ENCODE results near the gene MACROD1. TPM values are rescaled to one million over a fixed set of nuclear protein-coding genes. Genes with fewer than 3 reads are reported as not detected.
"Not testable (repeated sequence)": the region's sequence is repeated elsewhere in the genome, so short reads cannot be mapped to it uniquely, and the experiment has no call there.

Gene MACROD1
- total and polyA plus RNA-seq, 12 donors, result 77.6 to 497 (median 115) TPM

DNA sequence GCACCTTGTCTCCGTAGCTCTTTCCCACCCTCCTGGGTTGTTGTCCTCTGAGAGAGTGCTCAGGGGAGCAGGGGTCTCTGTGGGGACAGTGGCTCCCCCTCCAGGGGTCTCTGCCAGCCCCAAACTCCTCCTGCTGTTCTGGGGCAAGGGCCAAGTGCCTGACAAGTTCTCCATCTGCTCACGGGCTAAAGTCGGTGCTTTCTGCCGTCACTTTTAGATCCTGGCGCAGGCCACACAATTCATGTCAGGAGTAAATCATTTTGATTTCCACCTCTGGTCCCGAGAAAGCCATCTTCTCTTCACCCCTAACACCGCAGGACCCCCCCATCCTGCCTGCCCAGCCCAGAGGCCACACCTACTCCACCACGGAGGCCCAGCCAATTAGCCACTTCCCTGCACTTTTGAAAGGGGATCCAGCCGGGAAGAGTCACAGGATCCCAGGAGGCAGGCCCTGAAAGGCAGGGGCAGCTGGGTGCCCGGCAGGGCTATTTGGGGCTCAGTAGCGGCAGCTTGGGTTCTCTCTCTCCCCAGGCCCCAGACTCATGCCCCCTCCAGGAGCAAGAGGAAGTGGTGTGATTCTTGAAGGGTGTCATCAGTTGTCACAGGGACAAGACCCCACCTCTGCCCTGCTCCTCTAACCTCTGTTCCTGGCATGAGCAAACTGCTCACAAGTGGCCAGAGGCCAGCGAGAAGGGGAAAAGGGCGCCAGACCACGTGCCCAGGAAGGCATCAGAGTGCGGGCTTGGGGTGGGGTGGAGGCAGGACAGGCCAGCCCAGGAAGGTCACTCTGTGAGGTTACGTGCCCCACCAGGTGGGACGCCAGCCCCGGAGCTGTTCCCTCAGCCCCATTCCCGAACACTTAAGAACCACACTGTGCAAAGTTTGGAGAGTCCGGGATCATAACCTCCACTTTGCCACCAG, 1.3 kb downstream of the MACROD1 start:
- H3K27ac ChIP-seq, result peak overlapping the region; percentile 66 to 91 (median 85)
- intact Hi-C loops (cut with DNase I), result loop anchor here in 1 of 10 donors (1.0 kb wide), 1 partner anchor 16 kb away; no protein-coding TSS in a partner anchor

GRCh38 chr11:64163951-64164350, 2.0 kb downstream of the MACROD1 start:
- Histone ChIP-seq H3K27me3 (no peaks in the 10 kb centered on the region), H3K4me3 (peak overlapping the region in 5 of 10 donors; percentile 3 to 82 (median 76)), H3K9me3 (no peaks in the 10 kb centered on the region), H3K4me1 (peaks cover 3 to 24% (median 22%) of the 10 kb centered on the region in 9 donors), H3K27ac (peak overlapping the region in 7 of 10 donors; percentile 83 to 91 (median 87)), H3K36me3 (no peaks in the 10 kb centered on the region)
- ATAC-seq (no peak), DNase-seq (no peak)
- intact Hi-C loops (cut with DNase I), result loop anchor here in 1 of 10 donors (1.0 kb wide), 1 partner anchor 16 kb away; no protein-coding TSS in a partner anchor
- no peak for TF ChIP-seq CTCF (IDR thresholded peaks at IDR 0.05)
- 90 to 93% methylated on average over 5 of the region's 5 CpGs for WGBS, 2 donors

More for the DNA sequence above, 1.3 kb downstream of the MACROD1 start:
- H3K36me3 ChIP-seq, result no peaks in the 10 kb centered on the region
- peak overlapping the region in 9 of 10 donors; percentile 69 to 97 (median 82) for H3K4me3 ChIP-seq
- peaks cover 3 to 24% (median 22%) of the 10 kb centered on the region in 9 donors for H3K4me1 ChIP-seq
- DNase-seq (peak in 1 of 2 donors; percentile 65), ATAC-seq (peak; percentile 17 to 71 (median 62))
- TF ChIP-seq CTCF (IDR thresholded peaks at IDR 0.05), result no peak
- 32 to 40% methylated on average over 20 of the region's 20 CpGs for WGBS, 2 donors
- H3K27me3 ChIP-seq, result no peaks in the 10 kb centered on the region
- H3K9me3 ChIP-seq, result no peaks in the 10 kb centered on the region

DNA sequence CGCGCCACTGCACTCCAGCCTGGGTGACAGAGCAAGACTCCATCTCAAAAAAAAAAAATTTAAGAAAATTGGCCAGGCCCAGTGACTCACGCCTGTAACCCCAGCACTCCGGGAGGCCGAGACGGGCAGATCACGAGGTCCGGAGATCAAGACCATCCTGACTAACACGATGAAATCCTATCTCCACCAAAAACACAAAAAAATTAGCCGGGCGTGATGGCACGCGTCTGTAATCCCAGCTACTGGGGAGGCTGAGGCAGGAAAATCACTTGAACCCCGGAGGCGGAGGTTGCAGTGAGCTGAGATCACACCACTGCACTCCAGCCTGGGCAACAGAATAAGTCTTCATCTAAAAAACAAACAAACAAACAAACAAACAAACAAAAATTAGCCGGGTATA, 3.1 kb downstream of the MACROD1 start:
- ATAC-seq; H3K27ac ChIP-seq; H3K27me3 ChIP-seq; intact Hi-C loops (cut with DNase I); H3K9me3 ChIP-seq; DNase-seq; H3K4me3 ChIP-seq; H3K36me3 ChIP-seq: not testable (repeated sequence)
- H3K4me1 ChIP-seq, result peaks cover 3 to 31% (median 24%) of the 10 kb centered on the region in 9 donors
- 91 to 97% methylated on average over 16 of the region's 16 CpGs for WGBS, 2 donors

DNA sequence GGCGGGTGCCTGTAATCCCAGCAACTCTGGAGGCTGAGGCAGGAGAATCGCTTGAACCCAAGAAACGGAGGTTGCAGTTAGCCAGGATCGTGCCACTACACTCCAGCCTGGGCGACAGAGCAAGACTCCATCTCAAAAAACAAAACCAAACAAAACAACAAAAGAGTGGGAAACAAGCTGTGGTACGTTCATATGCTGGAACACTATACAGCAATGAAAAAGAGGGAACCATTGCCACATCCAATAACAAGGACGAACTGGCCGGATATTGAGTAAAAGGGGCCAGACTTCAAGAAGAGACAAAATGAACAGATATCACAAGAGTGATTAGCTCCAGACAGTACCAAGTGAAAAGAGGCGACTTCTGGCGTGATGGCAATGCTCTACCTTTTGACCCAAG, 4.9 kb downstream of the MACROD1 start:
- Histone ChIP-seq H3K36me3 (no peaks in the 10 kb centered on the region), H3K27ac (no peak overlapping the region), H3K9me3 (no peaks in the 10 kb centered on the region), H3K4me3 (no peak overlapping the region), H3K27me3 (no peaks in the 10 kb centered on the region), H3K4me1 (peaks cover 3 to 38% (median 32%) of the 10 kb centered on the region in 9 donors)
- WGBS, 2 donors, result 98% methylated on average over 10 of the region's 10 CpGs
- no peak for TF ChIP-seq CTCF (IDR thresholded peaks at IDR 0.05)
- ATAC-seq, result no peak
- intact Hi-C loops (cut with DNase I), result no loop called here
- DNase-seq, result no peak
